HT-29 (cell line): ENCODE measurements around the gene LTF. TPM values are rescaled to one million over a fixed set of nuclear protein-coding genes. Genes with fewer than 3 reads are reported as not detected.
"Not testable (repeated sequence)": the region's sequence is repeated elsewhere in the genome, so short reads cannot be mapped to it uniquely, and the experiment has no call there.

ENCODE experiments used
- DNase-seq: peaks from one replicate; pipeline ENCODE4 v3.0.0-alpha.2; 2015; ENCODE audit warnings: low spot score
- total RNA-seq: library from RNA; depleted of rRNA; stranded (reverse); fragments of >200 nt; shearing (Covaris generic); gene quantifications from 2 replicates; pipeline ENCODE4 v1.2.3, GENCODE V29; 2014; rRNA removed

LTF gene
- 0.03 and 1.1 TPM in 2 replicates for total RNA-seq

DNA sequence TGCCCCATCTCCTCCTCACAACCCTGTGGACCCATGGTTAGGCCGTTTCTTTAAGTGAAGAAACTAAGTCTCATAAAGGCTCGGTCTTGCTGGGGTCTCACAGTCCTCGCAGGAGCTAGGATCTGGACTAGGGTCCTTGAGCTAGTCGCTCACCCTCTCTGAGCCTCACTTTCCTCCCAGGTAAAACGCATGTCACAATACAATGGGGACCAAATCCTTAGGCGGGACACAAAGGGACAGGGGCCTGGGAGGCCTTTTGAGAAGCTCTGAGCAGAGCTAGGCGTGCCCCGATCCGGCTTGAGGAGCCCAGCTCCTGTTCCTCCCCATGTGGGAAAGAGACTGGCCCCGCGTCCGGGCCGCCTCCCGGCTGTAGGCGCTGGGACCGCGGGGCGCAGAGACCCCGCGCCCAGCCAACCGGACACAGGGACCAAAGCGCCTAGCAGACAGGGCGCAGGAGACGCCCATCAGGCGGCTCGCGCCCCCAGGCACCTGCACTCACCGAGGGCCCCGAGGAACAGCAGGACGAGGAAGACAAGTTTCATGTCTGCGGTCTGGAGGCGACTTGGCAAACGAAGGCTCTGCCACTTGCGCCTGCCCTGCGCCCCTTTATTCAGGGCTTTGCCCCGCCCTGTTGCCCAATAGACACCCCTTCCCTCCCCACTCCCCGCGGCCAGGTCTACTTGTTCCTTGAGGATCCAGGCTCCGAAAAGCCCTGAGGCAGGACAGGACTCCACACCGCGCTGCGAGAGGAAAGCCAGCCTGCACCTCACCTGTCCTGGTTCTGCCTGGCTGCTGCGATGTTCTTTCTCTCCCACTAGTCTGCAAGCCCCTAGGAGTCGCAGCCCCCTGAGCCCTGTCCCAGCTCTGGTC lies at the start of gene LTF:
LTF (minus strand) TSS at position 580 of the 870 bp plus-strand sequence; CDS start at position 542, 38 bp downstream.
- DNase-seq: no peak

- DNase-seq: no peak
Measured at GRCh38 chr3:46512191-46512749, 47.6 kb upstream of the LTF start.

- DNase-seq: no peak
Measured at GRCh38 chr3:46509661-46510187, 45.0 kb upstream of the LTF start.

GRCh38 chr3:46508850-46509591 lies 44.3 kb upstream of the LTF start:
- DNase-seq: no peak

DNA sequence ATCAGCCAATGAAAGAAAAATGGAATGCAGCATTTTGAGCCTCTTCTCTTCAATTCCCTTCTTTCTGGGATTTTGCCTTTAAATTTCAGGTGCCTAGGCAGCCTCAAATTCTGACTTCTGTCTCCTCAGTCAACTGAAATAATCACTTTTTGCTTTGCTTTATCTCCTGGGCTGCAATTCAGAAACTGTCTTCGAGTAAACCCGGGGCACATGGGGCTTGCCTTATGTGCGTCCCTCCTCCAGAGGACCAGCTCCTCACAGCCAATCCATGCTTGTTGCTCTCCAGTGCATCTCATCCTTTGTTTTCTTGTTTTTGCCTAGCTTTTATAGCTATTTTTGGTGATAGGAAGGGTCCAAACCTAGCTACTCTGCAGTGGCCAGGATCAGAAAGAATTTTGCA lies 41.8 kb upstream of the LTF start:
- DNase-seq: no peak

DNA sequence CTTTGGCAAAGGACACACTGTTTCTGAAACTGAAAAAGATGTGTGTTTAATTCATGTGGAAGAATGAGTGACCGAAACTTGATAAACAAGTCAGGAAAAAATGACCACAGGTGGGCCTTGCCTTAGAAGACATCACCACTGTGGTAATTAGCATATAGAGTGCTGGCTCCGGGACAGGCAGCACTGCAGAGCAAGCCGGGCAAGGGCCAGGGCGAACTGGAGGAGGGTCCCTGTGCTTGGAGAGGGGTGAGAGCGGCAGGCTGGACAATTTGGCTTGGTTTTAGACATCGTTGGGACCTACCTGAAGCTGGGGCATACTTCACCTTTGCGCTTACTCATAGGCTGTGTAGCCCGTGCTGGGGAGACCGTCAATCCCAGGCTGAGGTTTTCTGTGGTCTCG lies 41.2 kb upstream of the LTF start:
- DNase-seq: no peak

- DNase-seq: no peak
Measured at GRCh38 chr3:46504789-46505188, 40.1 kb upstream of the LTF start.

GRCh38 chr3:46503200-46503874 lies 38.6 kb upstream of the LTF start:
- DNase-seq: no peak

DNA sequence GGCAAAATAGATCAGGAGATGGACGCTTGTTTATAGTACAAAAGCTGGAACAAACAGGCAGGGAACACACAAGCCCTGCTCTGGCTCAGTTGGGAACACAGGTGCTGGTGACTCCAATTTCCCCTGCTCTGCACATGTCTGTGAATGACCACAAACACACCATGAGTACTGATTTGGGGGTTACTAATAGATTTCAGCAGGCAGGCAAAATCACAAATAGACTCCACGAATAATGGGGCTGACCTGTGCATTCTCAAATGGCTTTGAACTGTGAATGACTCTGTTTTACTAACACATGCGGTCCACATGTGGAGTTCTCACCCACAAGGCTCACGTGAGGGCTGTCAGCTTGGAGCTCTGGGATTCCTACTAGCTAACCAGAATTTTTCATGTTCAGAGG lies 37.0 kb upstream of the LTF start:
- no peak for DNase-seq

DNA sequence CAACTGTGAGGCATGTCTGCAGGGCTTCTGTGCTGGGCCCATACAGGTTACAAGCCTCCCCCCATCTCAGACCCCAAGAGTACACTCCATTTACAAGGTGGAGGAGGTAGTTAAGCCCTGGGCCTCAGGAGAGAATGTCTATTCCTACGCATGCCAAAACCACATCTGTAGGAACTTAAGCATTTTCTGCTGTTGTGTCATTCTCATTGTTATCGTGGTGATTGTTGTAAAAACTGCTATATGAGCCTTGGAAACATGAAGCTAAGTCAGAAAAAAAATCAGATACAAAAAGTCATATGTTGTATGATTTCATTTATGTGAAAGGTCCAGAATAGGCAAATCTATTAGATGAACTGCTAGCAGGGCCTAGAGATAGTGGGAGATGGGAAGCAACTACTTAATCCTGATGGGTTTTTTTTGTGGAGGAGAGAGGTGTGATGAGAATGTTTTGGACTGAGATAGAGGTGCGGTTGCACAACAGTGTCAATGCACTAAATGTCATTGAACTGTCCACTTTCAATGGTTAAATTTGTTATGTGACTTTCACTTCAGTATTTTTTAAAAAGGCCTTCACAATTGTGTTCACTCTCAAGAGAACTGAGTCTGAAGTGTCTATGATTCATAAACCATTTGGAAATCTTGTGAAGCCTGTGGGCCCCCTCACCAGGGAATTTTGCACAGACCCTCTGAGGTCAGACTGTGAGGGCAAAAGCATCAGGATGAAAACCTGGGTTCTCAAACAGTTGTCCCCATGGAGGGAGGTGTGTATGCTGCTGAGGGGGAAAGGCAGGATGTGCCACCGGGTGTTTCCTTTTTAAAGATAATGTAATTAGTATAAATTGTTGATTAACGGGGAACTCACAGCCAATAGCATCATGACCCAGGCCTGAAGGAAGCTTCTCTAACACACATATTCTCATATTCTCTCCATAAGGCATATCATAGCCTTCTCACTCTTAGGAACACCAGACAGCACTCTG lies 36.2 kb upstream of the LTF start:
- DNase-seq: no peak

- DNase-seq: no peak
Measured at GRCh38 chr3:46498916-46499519, 34.3 kb upstream of the LTF start.

- DNase-seq: no peak
Measured at GRCh38 chr3:46497556-46498265, 33.0 kb upstream of the LTF start, which contains the start of gene RTP3. RTP3 (plus strand) TSS chr3:46497976; CDS start chr3:46498063, 87 bp downstream.

DNA sequence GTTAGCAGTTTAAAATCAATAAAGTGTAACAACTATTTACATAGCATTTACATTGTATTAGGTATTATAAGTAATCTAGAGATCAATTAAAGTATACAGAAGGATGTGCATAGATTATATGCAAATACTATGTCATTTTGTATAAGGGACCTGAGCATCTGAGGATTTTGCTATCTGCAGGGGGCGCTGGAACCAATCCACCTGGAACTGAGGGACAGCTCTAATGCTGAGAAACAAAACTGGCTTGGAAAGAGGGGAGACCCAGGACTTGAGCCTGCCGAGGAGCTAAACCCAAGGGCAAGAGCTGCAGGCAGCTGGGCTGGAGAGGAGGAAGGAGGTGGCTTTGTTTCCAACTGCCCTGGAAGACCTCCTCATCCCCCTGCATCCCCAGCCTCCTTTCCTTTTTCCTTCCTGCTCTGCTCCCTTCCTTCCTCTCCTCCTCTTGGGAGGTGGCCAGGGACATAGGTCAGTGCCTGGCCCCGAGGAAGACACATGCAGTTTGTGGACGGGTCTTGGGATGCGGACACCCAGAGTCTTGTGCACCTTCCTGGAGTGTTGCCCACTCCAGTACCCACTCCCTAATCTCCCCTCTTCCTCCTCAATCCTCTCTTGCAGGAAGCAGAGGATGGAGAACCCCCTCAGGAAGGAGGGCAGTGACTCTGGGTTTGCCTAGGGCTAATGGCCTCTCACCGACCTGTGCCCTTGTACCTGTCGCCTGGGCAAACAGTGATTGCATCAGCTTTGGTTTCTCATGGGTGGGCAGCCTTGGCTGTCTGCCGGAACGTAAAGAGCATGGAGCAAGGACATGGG lies 32.2 kb upstream of the LTF start:
- peak; percentile 41 for DNase-seq

GRCh38 chr3:46495901-46496456 lies 31.3 kb upstream of the LTF start:
- DNase-seq: no peak

- DNase-seq: not testable (repeated sequence)
Measured at GRCh38 chr3:46494491-46494890, 29.8 kb upstream of the LTF start.

- no peak for DNase-seq
Measured at GRCh38 chr3:46492890-46493547, 28.3 kb upstream of the LTF start.
